GM12878 (cell line): ENCODE results near the gene PHYHIPL. TPM values are rescaled to one million over a fixed set of nuclear protein-coding genes. Genes with fewer than 3 reads are reported as not detected.

Experiments used
- ATAC-seq: fragments of 200-7000 bp; cut with Tn5 transposase; 3 replicates; pipeline ENCODE4 v1.9.1; 2020; ENCODE audit warnings: mild to moderate bottlenecking, moderate library complexity
- BruUV-seq: library from RNA; stranded (reverse); fragments of 400-500 nt; replicated peaks from 2 replicates; lab custom pipeline; 2021; lab: Mats Ljungman, UMichigan
- CTCF ChIA-PET: fragments of 300-600 bp; sonication (Branson Sonifier 250); formaldehyde crosslinking; extraction: SDS; loops from one replicate; lab custom pipeline; 2021; ENCODE audit warnings: inconsistent platforms; lab: Yijun Ruan, JAX
- POLR2A ChIA-PET: fragments of 350-600 bp; formaldehyde crosslinking; extraction: SDS; loops from one replicate; lab custom pipeline; 2021; ENCODE audit warnings: inconsistent platforms; lab: Charles Lee
- RAD21 ChIA-PET: fragments of 300-600 bp; sonication (Branson Sonifier 250); formaldehyde crosslinking; loops from one replicate; lab custom pipeline; 2023; ENCODE audit warnings: antibody characterized with exemption; ENCODE audit not compliant: unreplicated experiment; lab: Charles Lee
- SMC1A ChIA-PET: fragments of 300-600 bp; sonication (Branson Sonifier 250); formaldehyde crosslinking; loops from one replicate; lab custom pipeline; 2023; ENCODE audit not compliant: unreplicated experiment, uncharacterized antibody; lab: Charles Lee
- DNase-seq: peaks from one replicate; pipeline ENCODE4 v3.0.0-alpha.2; 2011; ENCODE audit warnings: low read depth, low spot score
- FAIRE-seq: peaks from 3 replicates; lab custom pipeline; 2011; peaks lifted over from hg19 to GRCh38; lab: Jason Lieb, UNC
- H2AFZ ChIP-seq: 2 replicates; pipeline ENCODE4 v1.6.0; 2011; ENCODE audit warnings: low read depth, low read length, control low read depth; ENCODE audit not compliant: control insufficient read depth
- H3K27ac ChIP-seq: 2 replicates; pipeline ENCODE4 v1.5.1; 2011; ENCODE audit warnings: control low read depth; ENCODE audit not compliant: control insufficient read depth, insufficient read depth
- H3K27me3 ChIP-seq, 2 experiments: replicated peaks in 1 of 2; 2 replicates each; pipeline versions ENCODE4 v1.6.0 to v1.6.1; 2011; ENCODE audit warnings: low read length in 1 of 2; ENCODE audit not compliant: control insufficient read depth in 2 of 2, insufficient read depth in 2 of 2
- H3K36me3 ChIP-seq, 2 experiments: 2 replicates each; pipeline ENCODE4 v1.5.1; 2011; ENCODE audit warnings: low read length in 1 of 2; ENCODE audit not compliant: control insufficient read depth in 2 of 2, insufficient read depth in 2 of 2
- H3K4me1 ChIP-seq: 2 replicates; pipeline ENCODE4 v1.6.1; 2011; ENCODE audit warnings: mild to moderate bottlenecking, low read length, moderate library complexity, mixed read lengths; ENCODE audit not compliant: control insufficient read depth, insufficient read depth
- H3K4me2 ChIP-seq: 2 replicates; pipeline ENCODE4 v1.6.0; 2011; ENCODE audit warnings: control low read depth; ENCODE audit not compliant: control insufficient read depth, insufficient read depth
- H3K4me3 ChIP-seq: fragments of 200-600 bp; sonication (generic); 2 replicates; pipeline ENCODE4 v1.5.1; 2016
- H3K79me2 ChIP-seq: 2 replicates; pipeline ENCODE4 v1.6.0; 2011; ENCODE audit warnings: low read length; ENCODE audit not compliant: control insufficient read depth, insufficient read depth
- H3K9ac ChIP-seq: 2 replicates; pipeline ENCODE4 v1.8.0; 2011; ENCODE audit warnings: low read length, control low read depth, mixed read lengths; ENCODE audit not compliant: control insufficient read depth, insufficient read depth
- H3K9me3 ChIP-seq: replicated peaks from 3 replicates; pipeline ENCODE4 v1.5.1; 2011; ENCODE audit warnings: mild to moderate bottlenecking, low read length; ENCODE audit not compliant: control insufficient read depth, insufficient read depth
- H4K20me1 ChIP-seq: 2 replicates; pipeline ENCODE4 v1.6.0; 2011; ENCODE audit not compliant: control insufficient read depth, insufficient read depth
- CHD2 ChIP-seq: IDR thresholded peaks from 2 replicates; pipeline ENCODE4 v1.6.1; 2011; ENCODE audit warnings: low read depth, low read length, improper control_type of control experiment, borderline replicate concordance
- KAT2A ChIP-seq: conservative IDR thresholded peaks from 2 replicates; pipeline ENCODE4 v1.6.1; 2011; ENCODE audit warnings: low read depth, low read length; ENCODE audit not compliant: control insufficient read depth
- PAX8 ChIP-seq: fragments of 450-650 bp; IDR thresholded peaks from 2 replicates; pipeline ENCODE4 v1.6.1; 2017; ENCODE audit warnings: mild to moderate bottlenecking, moderate library complexity
- RFX5 ChIP-seq: IDR thresholded peaks from 2 replicates; pipeline ENCODE4 v1.6.1; 2011; ENCODE audit warnings: low read depth, low read length, improper control_type of control experiment
- SREBF2 ChIP-seq: IDR thresholded peaks from 2 replicates; pipeline ENCODE4 v1.6.1; 2012; ENCODE audit warnings: mild to moderate bottlenecking, low read length
- YBX1 ChIP-seq: fragments of 450-650 bp; IDR thresholded peaks from 2 replicates; pipeline ENCODE4 v1.6.1; 2016; ENCODE audit warnings: antibody characterized with exemption
- ZNF207 ChIP-seq: fragments of 450-650 bp; IDR thresholded peaks from 2 replicates; pipeline ENCODE4 v1.6.1; 2014; ENCODE audit warnings: antibody characterized with exemption, mild to moderate bottlenecking, borderline replicate concordance
- ZNF274 ChIP-seq: IDR thresholded peaks from one replicate; pipeline ENCODE4 v1.8.0; 2011; ENCODE audit not compliant: insufficient read length, insufficient read depth
- WGBS: methylation state at CpG from one replicate; pipeline ENCODE4 v1.1.6; 2016; ENCODE audit warnings: low lambda C conversion rate; ENCODE audit not compliant: insufficient replicate concordance, insufficient coverage; ENCODE audit errors: missing lambda C conversion rate; 5-methylcytosine and 5-hydroxymethylcytosine counted together
- in situ Hi-C: fragments of 300-500 bp; cut with MboI; formaldehyde crosslinking; loops from 9 replicates; pipeline ENCODE4 v1.14.3; 2018; ENCODE audit warnings: mixed read lengths
- intact Hi-C: fragments of 100-400 bp; cut with micrococcal nuclease; formaldehyde crosslinking; loops from one replicate; pipeline ENCODE4 v1.14.2; 2022; ENCODE audit not compliant: unreplicated experiment
- polyA plus RNA-seq, 11 experiments: library from polyadenylated mRNA; depleted of rRNA in 4 of 11; unstranded in 6 of 11; stranded (reverse) in 5 of 11; fragments of >200 nt; fragmentation: Nextera tagmentation in 4 of 11; fragmentation: Illumina TruSeq in 1 of 11; extraction: Ambion mirVana in 4 of 11; extraction: Trizol in 1 of 11; gene quantifications; 1 replicate in 1 of 11; 2 replicates in 10 of 11; pipeline versions ENCODE4 v1.2.1 to v1.2.3, GENCODE V29; 2011 to 2016; ENCODE audit warnings: inconsistent platforms in 2 of 11, missing spikeins in 2 of 11, low read depth in 1 of 11
- total RNA-seq, 4 experiments: library from RNA; depleted of rRNA in 3 of 4; stranded (reverse); fragments of >200 nt in 3 of 4; fragmentation: Illumina TruSeq in 1 of 4; extraction: Trizol in 1 of 4; gene quantifications; 2 replicates each; pipeline versions ENCODE4 v1.2.1 to v1.2.3, GENCODE V29; 2013 to 2021
- TF ChIP-seq, protein P1 (sequence below): fragments of 450-650 bp; IDR thresholded peaks from 2 replicates; pipeline ENCODE4 v1.6.1; 2017; ENCODE audit warnings: mild to moderate bottlenecking, moderate library complexity
- TF ChIP-seq, protein P2 (sequence below): fragments of 450-650 bp; IDR thresholded peaks from 2 replicates; pipeline ENCODE4 v1.6.1; 2016; ENCODE audit warnings: mild to moderate bottlenecking
- TF ChIP-seq, protein P3 (sequence below): IDR thresholded peaks from 2 replicates; pipeline ENCODE4 v1.6.1; 2012; ENCODE audit warnings: low read depth, low read length, improper control_type of control experiment

Gene PHYHIPL
- total and polyA plus RNA-seq, 10 of the 15 experiments (the other 5 are each of a cell fraction or from before 2014, with no cell fraction given): 0.06 to 0.40 (median 0.18) TPM; not detected in 2

DNA sequence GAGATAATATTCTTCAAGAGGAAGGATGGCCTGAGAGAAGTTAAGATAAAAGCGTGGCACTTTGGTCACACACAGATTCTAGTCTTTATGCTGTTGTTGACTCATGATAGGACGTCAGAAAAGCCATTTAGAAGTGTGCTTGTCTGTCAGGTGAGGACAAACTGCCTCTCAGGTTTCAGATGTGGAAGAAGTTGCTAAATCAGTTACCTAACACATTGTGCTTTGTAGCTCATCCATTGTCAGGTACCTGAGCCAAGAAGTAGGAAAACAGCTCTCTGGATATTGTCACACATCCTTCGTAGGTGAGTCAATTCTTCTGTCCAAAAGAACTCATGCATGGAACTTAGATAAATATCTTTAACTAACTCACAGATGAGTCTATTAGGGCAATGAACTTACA lies 49.5 kb upstream of the PHYHIPL start (continued):
- TF ChIP-seq, protein P1, sequence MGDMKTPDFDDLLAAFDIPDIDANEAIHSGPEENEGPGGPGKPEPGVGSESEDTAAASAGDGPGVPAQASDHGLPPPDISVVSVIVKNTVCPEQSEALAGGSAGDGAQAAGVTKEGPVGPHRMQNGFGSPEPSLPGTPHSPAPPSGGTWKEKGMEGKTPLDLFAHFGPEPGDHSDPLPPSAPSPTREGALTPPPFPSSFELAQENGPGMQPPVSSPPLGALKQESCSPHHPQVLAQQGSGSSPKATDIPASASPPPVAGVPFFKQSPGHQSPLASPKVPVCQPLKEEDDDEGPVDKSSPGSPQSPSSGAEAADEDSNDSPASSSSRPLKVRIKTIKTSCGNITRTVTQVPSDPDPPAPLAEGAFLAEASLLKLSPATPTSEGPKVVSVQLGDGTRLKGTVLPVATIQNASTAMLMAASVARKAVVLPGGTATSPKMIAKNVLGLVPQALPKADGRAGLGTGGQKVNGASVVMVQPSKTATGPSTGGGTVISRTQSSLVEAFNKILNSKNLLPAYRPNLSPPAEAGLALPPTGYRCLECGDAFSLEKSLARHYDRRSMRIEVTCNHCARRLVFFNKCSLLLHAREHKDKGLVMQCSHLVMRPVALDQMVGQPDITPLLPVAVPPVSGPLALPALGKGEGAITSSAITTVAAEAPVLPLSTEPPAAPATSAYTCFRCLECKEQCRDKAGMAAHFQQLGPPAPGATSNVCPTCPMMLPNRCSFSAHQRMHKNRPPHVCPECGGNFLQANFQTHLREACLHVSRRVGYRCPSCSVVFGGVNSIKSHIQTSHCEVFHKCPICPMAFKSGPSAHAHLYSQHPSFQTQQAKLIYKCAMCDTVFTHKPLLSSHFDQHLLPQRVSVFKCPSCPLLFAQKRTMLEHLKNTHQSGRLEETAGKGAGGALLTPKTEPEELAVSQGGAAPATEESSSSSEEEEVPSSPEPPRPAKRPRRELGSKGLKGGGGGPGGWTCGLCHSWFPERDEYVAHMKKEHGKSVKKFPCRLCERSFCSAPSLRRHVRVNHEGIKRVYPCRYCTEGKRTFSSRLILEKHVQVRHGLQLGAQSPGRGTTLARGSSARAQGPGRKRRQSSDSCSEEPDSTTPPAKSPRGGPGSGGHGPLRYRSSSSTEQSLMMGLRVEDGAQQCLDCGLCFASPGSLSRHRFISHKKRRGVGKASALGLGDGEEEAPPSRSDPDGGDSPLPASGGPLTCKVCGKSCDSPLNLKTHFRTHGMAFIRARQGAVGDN: no peak

DNA sequence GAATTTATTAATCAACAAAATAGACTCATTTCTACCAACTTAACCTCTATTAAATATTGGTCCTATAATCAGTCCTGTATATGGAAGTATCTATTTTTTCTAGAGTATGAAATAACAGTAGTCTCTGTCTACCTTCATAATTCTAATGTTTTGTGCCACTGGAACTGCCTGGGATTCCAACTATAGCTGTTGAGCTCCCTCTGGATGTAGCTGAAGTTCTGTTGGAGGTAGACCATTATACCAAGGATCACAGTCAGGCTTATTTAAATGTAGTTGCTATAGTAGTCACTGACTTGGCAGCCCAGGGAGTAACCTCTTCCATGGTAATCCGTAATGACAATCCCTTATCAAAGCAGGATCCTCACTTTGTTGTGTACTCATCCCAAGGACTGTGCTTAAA lies 48.5 kb upstream of the PHYHIPL start:
- WGBS: 0% methylated on average over 1 of the region's 1 CpG
- Histone ChIP-seq H3K9me3 (no peaks in the 10 kb centered on the region), H3K4me3 (no peak overlapping the region), H3K79me2 (no peaks in the 10 kb centered on the region), H3K36me3 (no peaks in the 10 kb centered on the region), H2AFZ (no peak overlapping the region), H3K27me3 (no peaks in the 10 kb centered on the region), H3K9ac (no peak overlapping the region), H3K4me2 (no peak overlapping the region), H4K20me1 (no peaks in the 10 kb centered on the region), H3K4me1 (no peaks in the 10 kb centered on the region; the same call in 1 of the 2 replicates), H3K27ac (no peak overlapping the region)
- no TSS peak for BruUV-seq
- ChIA-PET RAD21 (interaction anchor here (0.9 to 1.9 kb wide), 9 partner anchors 13 to 176 kb away, joined by 3 to 6 read pairs (median 3); no protein-coding TSS in a partner anchor), CTCF (interaction anchor here (1.4 to 1.8 kb wide), 3 partner anchors 14 to 136 kb away, joined by 4 to 5 read pairs (median 5); no protein-coding TSS in a partner anchor), POLR2A (interaction anchor here (1.2 to 1.7 kb wide), 5 partner anchors 24 to 244 kb away, joined by 3 to 4 read pairs (median 3); no protein-coding TSS in a partner anchor), SMC1A (interaction anchor here (0.5 to 5.4 kb wide), 27 partner anchors 8 to 824 kb away, joined by 3 to 57 read pairs (median 4); no protein-coding TSS in a partner anchor)
- DNase-seq: no peak
- TF ChIP-seq PAX8: no peak
- TF ChIP-seq ZNF207: no peak
- TF ChIP-seq SREBF2: no peak
- no peak for TF ChIP-seq ZNF274
- TF ChIP-seq YBX1: no peak
- TF ChIP-seq CHD2: no peak
- TF ChIP-seq, protein P2, sequence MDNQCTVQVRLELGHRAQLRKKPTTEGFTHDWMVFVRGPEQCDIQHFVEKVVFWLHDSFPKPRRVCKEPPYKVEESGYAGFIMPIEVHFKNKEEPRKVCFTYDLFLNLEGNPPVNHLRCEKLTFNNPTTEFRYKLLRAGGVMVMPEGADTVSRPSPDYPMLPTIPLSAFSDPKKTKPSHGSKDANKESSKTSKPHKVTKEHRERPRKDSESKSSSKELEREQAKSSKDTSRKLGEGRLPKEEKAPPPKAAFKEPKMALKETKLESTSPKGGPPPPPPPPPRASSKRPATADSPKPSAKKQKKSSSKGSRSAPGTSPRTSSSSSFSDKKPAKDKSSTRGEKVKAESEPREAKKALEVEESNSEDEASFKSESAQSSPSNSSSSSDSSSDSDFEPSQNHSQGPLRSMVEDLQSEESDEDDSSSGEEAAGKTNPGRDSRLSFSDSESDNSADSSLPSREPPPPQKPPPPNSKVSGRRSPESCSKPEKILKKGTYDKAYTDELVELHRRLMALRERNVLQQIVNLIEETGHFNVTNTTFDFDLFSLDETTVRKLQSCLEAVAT: no peak
- TF ChIP-seq, protein P3, sequence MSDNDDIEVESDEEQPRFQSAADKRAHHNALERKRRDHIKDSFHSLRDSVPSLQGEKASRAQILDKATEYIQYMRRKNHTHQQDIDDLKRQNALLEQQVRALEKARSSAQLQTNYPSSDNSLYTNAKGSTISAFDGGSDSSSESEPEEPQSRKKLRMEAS: no peak
- TF ChIP-seq KAT2A: no peak
- TF ChIP-seq RFX5: no peak
- ATAC-seq: no peak
- FAIRE-seq: no peak
- in situ Hi-C loops: no loop called here
- intact Hi-C loops: no loop called here
